Nephron progenitor cell (in vitro differentiated cells): Measurements from ENCODE around the gene THAP10.

Experiments used
- DNase-seq: peaks from one replicate; pipeline ENCODE4 v3.0.0; 2021
- H3K27ac Mint-ChIP-seq: 2 replicates; pipeline ENCODE4 v1.8.0; 2021; ENCODE audit warnings: mild to moderate bottlenecking, moderate library complexity, mixed read lengths
- H3K27me3 Mint-ChIP-seq: 2 replicates; pipeline ENCODE4 v1.8.0; 2021; ENCODE audit warnings: mild to moderate bottlenecking, low read depth, mixed read lengths; ENCODE audit not compliant: poor library complexity
- H3K36me3 Mint-ChIP-seq: 2 replicates; pipeline ENCODE4 v1.8.0; 2021; ENCODE audit warnings: low read depth, mixed read lengths
- H3K4me1 Mint-ChIP-seq: 2 replicates; pipeline ENCODE4 v1.8.0; 2021; ENCODE audit warnings: mixed read lengths
- H3K4me3 Mint-ChIP-seq: 2 replicates; pipeline ENCODE4 v1.8.0; 2021; ENCODE audit warnings: mild to moderate bottlenecking, moderate library complexity, mixed read lengths
- H3K9me3 Mint-ChIP-seq: 2 replicates; pipeline ENCODE4 v1.8.0; 2021; ENCODE audit warnings: mild to moderate bottlenecking, moderate library complexity, mixed read lengths
- CTCF ChIP-seq: fragments of 200-600 bp; sonication (generic); IDR thresholded peaks from 2 replicates; pipeline ENCODE4 v1.5.0; 2021; ENCODE audit warnings: antibody characterized with exemption

THAP10 gene

DNA sequence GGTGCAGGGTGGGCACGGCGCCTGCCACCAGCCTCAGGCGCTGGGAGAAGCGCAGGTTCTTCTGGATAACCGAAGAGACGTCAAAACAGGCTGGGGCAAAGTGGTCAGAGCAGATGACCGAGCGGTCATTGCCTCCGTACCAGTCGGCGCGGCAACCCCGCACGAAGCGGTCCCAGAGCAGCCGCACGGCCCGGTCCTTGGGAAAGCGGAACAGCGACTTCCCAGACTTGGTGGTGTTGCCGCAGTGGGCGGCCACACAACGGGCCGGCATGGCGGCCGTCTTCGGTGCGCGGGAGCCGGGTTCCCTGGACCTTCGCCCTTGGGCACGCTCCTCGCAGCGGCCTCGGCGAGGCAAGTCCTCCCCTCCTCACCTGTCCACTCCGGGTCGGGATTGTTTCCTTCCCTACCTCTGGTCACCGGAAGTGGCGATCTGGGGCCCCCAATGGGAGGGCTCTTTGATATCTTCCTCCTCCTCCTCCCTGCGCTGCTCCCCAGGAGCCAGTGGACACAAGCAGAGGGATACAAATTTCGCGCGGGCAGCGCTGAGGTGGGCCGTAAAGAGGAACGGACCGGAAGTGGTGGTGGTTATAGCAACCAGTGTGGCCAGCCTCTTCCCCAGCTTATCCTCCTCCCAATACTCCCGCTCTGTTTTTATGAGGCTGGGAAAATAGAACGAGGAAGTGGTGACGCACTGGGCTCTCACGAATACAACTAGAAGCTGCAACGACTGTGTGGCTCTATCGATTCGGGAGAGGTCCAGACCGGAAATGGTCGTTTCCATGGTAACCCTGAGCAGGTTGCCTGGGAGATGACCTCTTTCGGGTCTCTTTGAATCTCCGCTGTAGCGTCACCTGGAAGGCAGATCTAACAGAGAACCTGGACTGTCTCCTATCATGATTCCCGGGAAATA lies at the start of gene THAP10, which contains the start of gene LRRC49:
THAP10 (minus strand) TSS at position 432 of the 910 bp plus-strand sequence; CDS start at position 271, 161 bp downstream.
LRRC49 (plus strand) TSS at position 825 of the 910 bp plus-strand sequence; CDS start at position 894, 69 bp downstream.
- Mint-ChIP-seq H3K36me3 (peaks cover 11% of the 10 kb centered on the region), H3K4me3 (peak within 1 kb of the TSS; percentile 94), H3K27ac (peak within 1 kb of the TSS; percentile 98), H3K4me1 (peaks cover 28% of the 10 kb centered on the region), H3K9me3 (no peaks in the 10 kb centered on the region), H3K27me3 (no peaks in the 10 kb centered on the region)
- DNase-seq = peak; percentile 80
- no peak for TF ChIP-seq CTCF

GRCh38 chr15:70936326-70936725 lies 44.1 kb upstream of the THAP10 start:
- Mint-ChIP-seq H3K27ac (no peak overlapping the region), H3K27me3 (no peaks in the 10 kb centered on the region), H3K4me3 (no peak overlapping the region), H3K9me3 (no peaks in the 10 kb centered on the region), H3K4me1 (no peaks in the 10 kb centered on the region), H3K36me3 (no peaks in the 10 kb centered on the region)
- DNase-seq = no peak
- no peak for TF ChIP-seq CTCF

DNA sequence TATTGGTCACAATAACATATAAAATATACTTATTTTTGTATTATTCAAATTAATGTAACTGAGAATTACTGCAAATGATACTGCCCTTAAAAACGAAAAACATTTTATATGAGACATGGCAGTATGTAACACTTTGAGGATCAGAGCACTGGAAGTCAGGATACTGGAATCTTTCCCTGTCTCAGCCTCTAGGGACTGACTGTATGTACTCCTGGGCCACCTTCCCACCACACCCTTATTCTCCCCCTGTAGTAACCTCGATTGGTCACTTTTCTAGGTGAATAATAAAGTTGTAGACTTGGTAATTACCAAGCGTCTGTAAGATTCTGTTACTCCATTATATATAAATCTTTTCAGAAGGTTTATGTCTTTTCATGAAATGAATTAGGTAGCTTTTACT lies 43.4 kb upstream of the THAP10 start:
- no peak for DNase-seq
- H3K36me3 Mint-ChIP-seq = peaks cover 4% of the 10 kb centered on the region
- H3K4me1 Mint-ChIP-seq = no peaks in the 10 kb centered on the region
- TF ChIP-seq CTCF = no peak
- H3K9me3 Mint-ChIP-seq = no peaks in the 10 kb centered on the region
- no peak overlapping the region for H3K4me3 Mint-ChIP-seq
- no peaks in the 10 kb centered on the region for H3K27me3 Mint-ChIP-seq
- H3K27ac Mint-ChIP-seq = no peak overlapping the region

DNA sequence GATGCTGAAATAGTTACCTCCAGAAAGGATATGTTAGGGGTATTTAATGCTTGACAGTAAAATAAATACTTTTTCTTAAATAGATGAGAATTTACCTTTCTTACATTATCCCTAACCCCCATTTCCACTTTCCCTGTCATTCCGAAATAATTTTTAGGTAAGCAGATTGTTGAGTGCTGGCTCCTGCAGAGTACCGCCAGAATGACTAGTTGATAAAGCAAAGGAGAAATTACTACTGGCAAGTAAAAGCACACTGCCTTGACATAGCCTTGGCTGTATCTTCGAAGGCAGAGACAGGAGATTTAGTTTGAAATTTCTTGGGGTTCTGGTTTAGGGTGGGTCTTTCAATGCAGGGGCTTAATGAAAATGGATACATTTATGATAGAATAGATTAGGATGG lies 41.2 kb upstream of the THAP10 start:
- no peaks in the 10 kb centered on the region for H3K4me1 Mint-ChIP-seq
- H3K36me3 Mint-ChIP-seq = peaks cover 20% of the 10 kb centered on the region
- H3K27me3 Mint-ChIP-seq = no peaks in the 10 kb centered on the region
- peaks cover 5% of the 10 kb centered on the region for H3K9me3 Mint-ChIP-seq
- no peak overlapping the region for H3K27ac Mint-ChIP-seq
- no peak overlapping the region for H3K4me3 Mint-ChIP-seq
- no peak for DNase-seq
- TF ChIP-seq CTCF = no peak

GRCh38 chr15:70932397-70932796 lies 40.2 kb upstream of the THAP10 start:
- no peak for DNase-seq

More at GRCh38 chr15:70932397-70932796, 40.2 kb upstream of the THAP10 start:
- Mint-ChIP-seq H3K9me3 (peaks cover 9% of the 10 kb centered on the region), H3K27ac (no peak overlapping the region), H3K36me3 (peaks cover 26% of the 10 kb centered on the region), H3K4me3 (no peak overlapping the region), H3K4me1 (no peaks in the 10 kb centered on the region), H3K27me3 (no peaks in the 10 kb centered on the region)
- TF ChIP-seq CTCF = no peak
